GM21619 (cell line): ENCODE measurements around the gene GARIN3.

ENCODE experiments used
- ATAC-seq: cut with Tn5 transposase; IDR thresholded peaks from one replicate; pipeline ENCODE4 v1.9.1; 2021; ENCODE audit not compliant: unreplicated experiment

The GARIN3 gene

GRCh38 chr5:157150995-157151394 is 15.1 kb downstream of the GARIN3 start:
- ATAC-seq = no peak

- ATAC-seq = peak; percentile 78
Observed at GRCh38 chr5:157148734-157149615, 17.1 kb downstream of the GARIN3 start.

DNA sequence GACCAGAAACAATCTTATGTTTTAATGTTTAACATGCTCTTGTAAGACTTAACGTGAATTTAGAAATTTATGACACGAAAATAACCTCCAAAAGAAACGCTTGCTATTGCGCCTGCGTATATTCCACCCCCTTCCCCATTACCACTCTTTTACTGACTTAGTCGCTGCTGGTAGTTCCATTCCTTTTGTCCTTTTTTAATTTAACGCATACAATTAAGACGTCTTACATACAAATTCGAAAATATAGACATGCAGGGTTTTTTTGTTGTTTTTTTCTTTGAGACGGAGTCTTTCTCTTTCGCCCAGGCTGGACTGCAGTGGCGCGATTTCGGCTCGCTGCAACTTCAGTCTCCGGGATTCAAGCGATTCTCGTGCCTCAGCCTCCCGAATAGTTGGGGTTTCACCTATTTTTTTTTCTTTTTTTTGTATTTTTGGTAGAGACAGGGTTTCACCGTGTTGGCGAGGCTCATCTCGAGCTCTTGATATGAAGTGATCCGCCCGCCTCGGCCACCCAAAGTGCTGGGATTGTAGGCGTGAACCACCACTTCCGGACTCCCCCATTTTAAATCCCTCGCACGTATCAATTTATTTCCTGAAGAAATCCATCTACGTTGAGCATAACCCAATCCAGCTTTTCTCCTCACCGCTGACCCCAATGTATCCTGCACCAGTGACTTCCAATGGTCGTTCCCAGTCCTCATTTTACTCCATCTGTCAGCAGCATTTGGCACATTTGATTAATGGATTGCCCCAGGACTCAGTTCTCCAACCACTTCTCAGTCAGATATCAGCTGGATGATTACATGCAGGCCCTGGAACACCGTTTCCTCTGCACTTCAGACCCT is 22.7 kb downstream of the GARIN3 start:
- ATAC-seq = peak; percentile 38

DNA sequence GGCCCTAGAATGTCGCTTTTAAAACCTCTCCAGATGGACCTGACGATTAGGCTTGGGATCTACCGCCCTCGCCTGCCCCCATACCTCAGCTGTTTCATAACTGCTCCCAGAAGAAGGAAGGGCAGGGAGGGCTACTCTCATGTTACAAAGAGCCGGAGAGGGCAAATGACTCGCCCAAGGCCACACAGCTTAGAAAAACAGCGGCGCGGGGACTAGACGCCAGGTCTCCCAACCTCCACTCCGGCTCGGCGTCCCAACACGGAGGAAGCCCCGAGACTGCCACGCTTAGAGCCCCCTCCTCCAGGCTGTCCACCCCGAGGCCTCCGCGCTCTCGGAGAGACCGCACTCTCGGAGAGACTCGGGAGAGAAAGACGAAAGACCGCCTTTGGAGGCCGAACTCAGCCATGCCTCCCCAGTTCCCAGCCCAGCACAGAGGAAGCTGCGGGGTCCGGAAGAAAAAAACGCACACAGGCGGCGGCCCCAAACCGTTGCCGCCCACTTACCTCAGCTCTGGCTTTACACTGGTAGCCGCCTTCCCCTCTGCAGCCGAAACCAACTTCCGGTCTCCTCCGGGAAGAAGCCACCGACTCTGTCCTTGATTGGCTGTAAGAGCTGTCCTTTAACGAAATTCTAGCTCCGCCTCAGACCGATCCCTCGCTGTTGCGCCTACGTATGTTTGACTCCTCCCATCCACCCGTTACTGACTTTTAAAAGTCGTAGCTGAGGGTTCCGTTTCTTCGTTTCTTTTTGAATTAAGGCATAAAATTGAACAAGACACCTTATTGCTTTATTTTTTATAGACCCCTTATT is 23.5 kb downstream of the GARIN3 start, which contains the start of gene MED7:
TSS of gene MED7 (minus strand) at position 549 of the 810 bp plus-strand sequence. CDS start 3,434 bp downstream, outside the sequence.
- peak; percentile 100 for ATAC-seq

DNA sequence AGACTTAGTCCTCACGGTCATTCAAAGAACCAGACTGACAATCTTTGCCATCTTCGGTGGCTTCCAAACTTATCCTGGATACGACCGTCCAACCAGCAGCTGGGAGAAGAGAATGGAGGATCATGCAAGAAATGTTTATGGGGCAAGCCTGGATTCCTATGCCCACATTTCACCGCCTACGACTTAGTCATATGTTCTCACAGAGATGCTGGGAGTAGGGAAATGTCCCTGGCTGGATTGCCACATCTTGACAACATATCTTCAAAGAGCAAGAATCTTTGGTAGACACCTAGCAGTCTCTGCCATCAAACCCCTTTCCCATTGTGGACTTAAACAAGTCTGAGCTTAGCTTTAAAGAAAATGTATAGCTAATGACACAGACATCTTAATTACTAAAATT is 28.4 kb downstream of the GARIN3 start:
- ATAC-seq = no peak

DNA sequence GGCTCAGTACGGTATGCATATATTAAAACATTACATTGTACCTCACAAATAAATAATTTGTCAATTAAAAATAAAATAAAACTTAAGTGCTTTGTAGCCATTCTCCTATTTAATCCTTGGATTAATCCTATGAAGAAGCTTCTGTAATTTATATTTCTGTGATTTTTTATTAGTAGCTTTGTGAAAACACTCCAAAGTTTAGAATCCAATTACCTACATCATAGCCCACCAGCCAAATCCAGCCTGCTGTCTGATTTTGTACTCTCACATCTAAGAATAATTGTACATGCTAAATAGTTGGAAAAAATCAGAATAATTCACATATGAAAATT is 33.8 kb downstream of the GARIN3 start:
- no peak for ATAC-seq

DNA sequence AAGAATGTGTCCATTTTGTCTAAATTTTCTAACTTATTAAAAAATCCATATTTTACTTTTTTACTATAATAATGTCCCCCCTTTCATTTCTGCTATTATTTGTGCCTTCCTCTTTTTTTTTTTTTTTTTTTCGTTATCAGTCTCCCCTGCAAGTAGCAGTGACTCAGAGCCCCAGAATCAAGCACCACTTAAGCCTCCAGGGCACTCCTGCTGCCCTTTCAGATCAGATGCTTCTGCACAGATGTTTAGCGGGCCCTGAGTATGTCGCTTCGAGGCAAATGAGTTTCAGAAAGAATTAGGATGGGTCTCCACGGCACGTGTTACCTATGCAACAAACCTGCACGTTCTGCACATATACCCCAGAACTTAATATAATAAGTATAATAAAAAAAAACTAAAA is 35.1 kb downstream of the GARIN3 start:
- ATAC-seq = peak; percentile 43

GRCh38 chr5:157121709-157122108 is 44.4 kb downstream of the GARIN3 start:
- no peak for ATAC-seq

GRCh38 chr5:157120102-157120501 is 46.0 kb downstream of the GARIN3 start:
- ATAC-seq = no peak

GRCh38 chr5:157116483-157116954 is 49.5 kb downstream of the GARIN3 start:
- ATAC-seq = peak; percentile 68

DNA sequence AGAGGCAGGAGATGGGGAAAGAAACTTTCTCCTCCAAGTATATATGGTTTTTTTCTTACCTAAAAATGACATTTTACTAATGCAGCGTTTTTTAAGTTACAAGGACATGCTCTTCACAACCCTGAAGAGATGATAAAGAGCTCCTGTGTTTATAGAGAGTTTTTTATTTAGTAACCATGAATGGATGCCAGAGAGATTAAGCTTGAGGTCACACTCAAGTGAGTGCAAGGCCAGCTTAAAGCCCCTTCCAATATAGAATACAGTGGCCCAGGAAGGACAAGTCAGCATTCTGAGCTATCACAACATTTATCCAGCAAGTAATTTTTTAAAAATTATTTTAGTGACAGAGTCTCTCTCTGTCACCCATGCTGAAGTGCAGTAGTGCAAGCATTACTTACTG is 50.6 kb downstream of the GARIN3 start:
- no peak for ATAC-seq

GRCh38 chr5:157115012-157115411 is 51.1 kb downstream of the GARIN3 start:
- ATAC-seq = no peak

- no peak for ATAC-seq
Observed at GRCh38 chr5:157113002-157113401, 53.1 kb downstream of the GARIN3 start.
